UCSD-AML1 (cell line): Measurements from ENCODE around the gene KDM2A.
A peak's percentile ranks its signal among the peaks of the same experiment; 100 is the strongest.

Source experiments
- DNase-seq: peaks from one replicate; lab custom pipeline; 2025; ENCODE audit not compliant: unreplicated experiment; lab: John Stamatoyannopoulos, UW

Gene KDM2A

GRCh38 chr11:67256477-67257135 lies 137.5 kb downstream of the KDM2A start:
- no peak for DNase-seq

- no peak for DNase-seq
Measured at GRCh38 chr11:67260406-67260805, 141.3 kb downstream of the KDM2A start.

GRCh38 chr11:67260885-67261639 lies 142.0 kb downstream of the KDM2A start:
- peak; percentile 49 for DNase-seq

- DNase-seq: no peak
Measured at GRCh38 chr11:67261640-67261945, 142.5 kb downstream of the KDM2A start.

- no peak for DNase-seq
Measured at GRCh38 chr11:67261946-67262681, 143.1 kb downstream of the KDM2A start.

- peak; percentile 84 for DNase-seq
Measured at GRCh38 chr11:67262731-67263675, 143.9 kb downstream of the KDM2A start.

- no peak for DNase-seq
Measured at GRCh38 chr11:67264260-67264659, 145.2 kb downstream of the KDM2A start.

- DNase-seq: no peak
Measured at GRCh38 chr11:67264877-67265632, 146.0 kb downstream of the KDM2A start.

GRCh38 chr11:67265633-67266448 lies 146.8 kb downstream of the KDM2A start:
- peak; percentile 83 for DNase-seq

- DNase-seq: peak; percentile 62
Measured at GRCh38 chr11:67266449-67267187, 147.6 kb downstream of the KDM2A start, which contains the start of gene GRK2. GRK2 (plus strand) TSS chr11:67266473; CDS start chr11:67266700, 227 bp downstream.

GRCh38 chr11:67267188-67268080 lies 148.4 kb downstream of the KDM2A start:
- DNase-seq: no peak

- peak; percentile 76 for DNase-seq
Measured at GRCh38 chr11:67268081-67268961, 149.3 kb downstream of the KDM2A start.

- no peak for DNase-seq
Measured at GRCh38 chr11:67268962-67269268, 149.9 kb downstream of the KDM2A start.

GRCh38 chr11:67269401-67270255 lies 150.6 kb downstream of the KDM2A start:
- no peak for DNase-seq

GRCh38 chr11:67270256-67271204 lies 151.5 kb downstream of the KDM2A start:
- DNase-seq: peak; percentile 84
